ENCODE data around the gene ABHD4. TPM values are rescaled to one million over a fixed set of nuclear protein-coding genes. Genes with fewer than 3 reads are reported as not detected.
"Not testable (repeated sequence)": the region's sequence is repeated elsewhere in the genome, so short reads cannot be mapped to it uniquely, and the experiment has no call there.

Gene ABHD4
- total and polyA plus RNA-seq, 2 donors from 2014 or later = 34.1 to 45.2 TPM

- intact Hi-C loops (cut with DNase I) = loop anchor here (10.0 kb wide), 1 partner anchor 275 kb away; no protein-coding TSS in a partner anchor
- no peak for FAIRE-seq
- no peak for TF ChIP-seq CTCF (IDR thresholded peaks at IDR 0.05; ENCODE audit: borderline replicate concordance, extremely low read depth, insufficient read depth)
These were observed 18.2 kb upstream of the ABHD4 start for GRCh38 chr14:22579881-22580280.

GRCh38 chr14:22580625-22581024 lies 17.5 kb upstream of the ABHD4 start:
- Histone ChIP-seq H3K4me1 (ENCODE audit: control insufficient read depth in 2 of 3, insufficient read depth in 2 of 3, low read depth in 1 of 3, low read length in 3 of 3) (peaks cover 2 to 6% (median 6%) of the 10 kb centered on the region in 3 donors), H3K9ac (ENCODE audit: low read length in 3 of 3) (no peak overlapping the region), H3K9me3 (ENCODE audit: control insufficient read depth in 2 of 3, insufficient read depth in 1 of 3, low read length in 3 of 3) (no peaks in the 10 kb centered on the region), H3K36me3 (ENCODE audit: control insufficient read depth in 2 of 3, insufficient read depth in 3 of 3, low read length in 3 of 3) (no peaks in the 10 kb centered on the region), H3K27me3 (ENCODE audit: control insufficient read depth, insufficient read depth, low read length) (no peaks in the 10 kb centered on the region), H3K27ac (ENCODE audit: low read depth in 2 of 2, low read length in 2 of 2) (no peak overlapping the region), H3K4me3 (ENCODE audit: low read length in 3 of 3) (no peak overlapping the region)
- intact Hi-C loops (cut with DNase I) = no loop called here
- no peak for DNase-seq
- no peak for FAIRE-seq
- no peak for TF ChIP-seq CTCF (IDR thresholded peaks at IDR 0.05; ENCODE audit: borderline replicate concordance, extremely low read depth, insufficient read depth)

More at GRCh38 chr14:22579881-22580280, 18.2 kb upstream of the ABHD4 start:
- H3K36me3 ChIP-seq (ENCODE audit: control insufficient read depth in 2 of 3, insufficient read depth in 3 of 3, low read length in 3 of 3) = peaks cover 0 to under 1% (median under 1%) of the 10 kb centered on the region in 3 donors
- H3K4me1 ChIP-seq (ENCODE audit: control insufficient read depth in 2 of 3, insufficient read depth in 2 of 3, low read depth in 1 of 3, low read length in 3 of 3) = peaks cover 2 to 6% (median 4%) of the 10 kb centered on the region in 3 donors
- no peak overlapping the region for H3K27ac ChIP-seq (ENCODE audit: low read depth in 2 of 2, low read length in 2 of 2)
- H3K4me3 ChIP-seq (ENCODE audit: low read length in 3 of 3) = no peak overlapping the region
- no peaks in the 10 kb centered on the region for H3K9me3 ChIP-seq (ENCODE audit: control insufficient read depth in 2 of 3, insufficient read depth in 1 of 3, low read length in 3 of 3)
- no peak overlapping the region for H3K9ac ChIP-seq (ENCODE audit: low read length in 3 of 3)
- no peak for DNase-seq
- no peaks in the 10 kb centered on the region for H3K27me3 ChIP-seq (ENCODE audit: control insufficient read depth, insufficient read depth, low read length)

- H3K36me3 ChIP-seq (ENCODE audit: control insufficient read depth in 2 of 3, insufficient read depth in 3 of 3, low read length in 3 of 3) = no peaks in the 10 kb centered on the region
- no peak overlapping the region for H3K4me3 ChIP-seq (ENCODE audit: low read length in 3 of 3)
- H3K9ac ChIP-seq (ENCODE audit: low read length in 3 of 3) = no peak overlapping the region
- intact Hi-C loops (cut with DNase I) = no loop called here
- peaks cover 5 to 11% (median 11%) of the 10 kb centered on the region in 3 donors for H3K4me1 ChIP-seq (ENCODE audit: control insufficient read depth in 2 of 3, insufficient read depth in 2 of 3, low read depth in 1 of 3, low read length in 3 of 3)
- no peak overlapping the region for H3K27ac ChIP-seq (ENCODE audit: low read depth in 2 of 2, low read length in 2 of 2)
- no peak for TF ChIP-seq CTCF (IDR thresholded peaks at IDR 0.05; ENCODE audit: borderline replicate concordance, extremely low read depth, insufficient read depth)
- DNase-seq (no peak), FAIRE-seq (no peak)
- H3K9me3 ChIP-seq (ENCODE audit: control insufficient read depth in 2 of 3, insufficient read depth in 1 of 3, low read length in 3 of 3) = no peaks in the 10 kb centered on the region
- H3K27me3 ChIP-seq (ENCODE audit: control insufficient read depth, insufficient read depth, low read length) = no peaks in the 10 kb centered on the region
These were observed 14.1 kb upstream of the ABHD4 start for GRCh38 chr14:22583994-22584393.

- Histone ChIP-seq H3K36me3 (ENCODE audit: control insufficient read depth in 2 of 3, insufficient read depth in 3 of 3, low read length in 3 of 3) (no peaks in the 10 kb centered on the region), H3K9ac (ENCODE audit: low read length in 3 of 3) (no peak overlapping the region), H3K4me1 (ENCODE audit: control insufficient read depth in 2 of 3, insufficient read depth in 2 of 3, low read depth in 1 of 3, low read length in 3 of 3) (peaks cover 5 to 16% (median 11%) of the 10 kb centered on the region in 3 donors), H3K9me3 (ENCODE audit: control insufficient read depth in 2 of 3, insufficient read depth in 1 of 3, low read length in 3 of 3) (no peaks in the 10 kb centered on the region), H3K27me3 (ENCODE audit: control insufficient read depth, insufficient read depth, low read length) (no peaks in the 10 kb centered on the region), H3K4me3 (ENCODE audit: low read length in 3 of 3) (peak overlapping the region in 1 of 3 donors; percentile 99), H3K27ac (ENCODE audit: low read depth in 2 of 2, low read length in 2 of 2) (no peak overlapping the region)
- FAIRE-seq (no peak), DNase-seq (no peak)
- TF ChIP-seq CTCF (IDR thresholded peaks at IDR 0.05; ENCODE audit: borderline replicate concordance, extremely low read depth, insufficient read depth) = no peak
- intact Hi-C loops (cut with DNase I) = no loop called here
These were observed 10.9 kb upstream of the ABHD4 start for GRCh38 chr14:22587247-22587646.

GRCh38 chr14:22587677-22588422 lies 10.2 kb upstream of the ABHD4 start:
- H3K27ac ChIP-seq (ENCODE audit: low read depth in 2 of 2, low read length in 2 of 2); H3K27me3 ChIP-seq (ENCODE audit: control insufficient read depth, insufficient read depth, low read length); DNase-seq; intact Hi-C loops (cut with DNase I); FAIRE-seq; H3K36me3 ChIP-seq (ENCODE audit: control insufficient read depth in 2 of 3, insufficient read depth in 3 of 3, low read length in 3 of 3); H3K9me3 ChIP-seq (ENCODE audit: control insufficient read depth in 2 of 3, insufficient read depth in 1 of 3, low read length in 3 of 3): not testable (repeated sequence)
- Histone ChIP-seq H3K4me3 (ENCODE audit: low read length in 3 of 3) (peak overlapping the region; percentile 83 to 99 (median 97)), H3K9ac (ENCODE audit: low read length in 3 of 3) (peak overlapping the region; percentile 92 to 98 (median 94)), H3K4me1 (ENCODE audit: control insufficient read depth in 2 of 3, insufficient read depth in 2 of 3, low read depth in 1 of 3, low read length in 3 of 3) (peaks cover 5 to 16% (median 11%) of the 10 kb centered on the region in 3 donors)
